Hepatocyte (in vitro differentiated cells): Measurements from ENCODE around the gene PLCD3. TPM values are rescaled to one million over a fixed set of nuclear protein-coding genes. Genes with fewer than 3 reads are reported as not detected.
"Not testable (repeated sequence)": the region's sequence is repeated elsewhere in the genome, so short reads cannot be mapped to it uniquely, and the experiment has no call there.

Source experiments
- DNase-seq: peaks from one replicate; pipeline ENCODE4 v3.0.0-alpha.2; 2016; ENCODE audit warnings: low spot score
- H2AFZ ChIP-seq: fragments of 200-600 bp; sonication (generic); 2 replicates; pipeline ENCODE4 v1.6.0; 2016; ENCODE audit warnings: antibody characterized with exemption, mild to moderate bottlenecking
- H3K27ac ChIP-seq: fragments of 200-600 bp; sonication (generic); 2 replicates; pipeline ENCODE4 v1.5.1; 2016; ENCODE audit warnings: mild to moderate bottlenecking
- H3K27me3 ChIP-seq: fragments of 200-600 bp; sonication (generic); 2 replicates; pipeline ENCODE4 v1.6.1; 2016
- H3K36me3 ChIP-seq: fragments of 200-600 bp; sonication (generic); replicated peaks from 2 replicates; pipeline ENCODE4 v1.5.1; 2016; ENCODE audit warnings: low read depth; ENCODE audit not compliant: insufficient read depth
- H3K4me1 ChIP-seq: fragments of 200-600 bp; sonication (generic); 2 replicates; pipeline ENCODE4 v1.5.1; 2016; ENCODE audit warnings: mild to moderate bottlenecking, moderate library complexity; ENCODE audit not compliant: insufficient read depth
- H3K4me2 ChIP-seq: fragments of 200-600 bp; sonication (generic); 2 replicates; pipeline ENCODE4 v1.6.0; 2016
- H3K4me3 ChIP-seq: fragments of 200-600 bp; sonication (generic); 2 replicates; pipeline ENCODE4 v1.5.1; 2016; ENCODE audit warnings: mild to moderate bottlenecking
- H3K79me2 ChIP-seq: fragments of 200-600 bp; sonication (generic); 2 replicates; pipeline ENCODE4 v1.6.0; 2017; ENCODE audit warnings: mild to moderate bottlenecking
- H3K9me2 ChIP-seq: fragments of 200-600 bp; sonication (generic); replicated peaks from 2 replicates; pipeline ENCODE4 v1.6.0; 2017; ENCODE audit warnings: mild to moderate bottlenecking; ENCODE audit not compliant: insufficient read depth
- H3K9me3 ChIP-seq: fragments of 200-600 bp; sonication (generic); 2 replicates; pipeline ENCODE4 v1.5.1; 2016; ENCODE audit warnings: low read depth, mild to moderate bottlenecking
- H4K20me1 ChIP-seq: fragments of 200-600 bp; sonication (generic); 2 replicates; pipeline ENCODE4 v1.6.0; 2016; ENCODE audit warnings: mild to moderate bottlenecking; ENCODE audit not compliant: insufficient read depth, poor library complexity, severe bottlenecking
- EZH2 ChIP-seq: fragments of 200-600 bp; sonication (generic); IDR thresholded peaks from 2 replicates; pipeline ENCODE4 v1.6.1; 2016; ENCODE audit warnings: antibody characterized with exemption, mild to moderate bottlenecking, borderline replicate concordance
- EZH2phosphoT487 ChIP-seq: fragments of 200-600 bp; sonication (generic); IDR thresholded peaks from one replicate; pipeline ENCODE4 v1.6.1; 2018; ENCODE audit warnings: antibody characterized with exemption, mild to moderate bottlenecking, low read depth, moderate library complexity; ENCODE audit not compliant: unreplicated experiment, severe bottlenecking
- WGBS: methylation state at CpG from one replicate; pipeline ENCODE4 v1.1.6; 2016; ENCODE audit warnings: low lambda C conversion rate; ENCODE audit errors: missing lambda C conversion rate; 5-methylcytosine and 5-hydroxymethylcytosine counted together
- polyA plus RNA-seq: library from polyadenylated mRNA; unstranded; fragments of >200 nt; fragmentation: Nextera tagmentation; extraction: Ambion mirVana; gene quantifications from 2 replicates; pipeline ENCODE4 v1.2.1, GENCODE V29; 2016
- total RNA-seq: library from RNA; depleted of rRNA; stranded (reverse); fragments of >200 nt; gene quantifications from 2 replicates; pipeline ENCODE4 v1.2.3, GENCODE V29; 2014
- TF ChIP-seq, protein P1 (sequence below): fragments of 200-600 bp; sonication (generic); IDR thresholded peaks from 2 replicates; pipeline ENCODE4 v1.5.1; 2016; ENCODE audit warnings: antibody characterized with exemption, mild to moderate bottlenecking; ENCODE audit not compliant: poor library complexity

The PLCD3 gene
- total and polyA plus RNA-seq, 2 experiments from 2014 or later = 41.8 to 69.7 TPM

GRCh38 chr17:45127548-45128300 lies 4.6 kb downstream of the PLCD3 start:
- TF ChIP-seq EZH2phosphoT487 (no peak), EZH2 (no peak)
- TF ChIP-seq, protein P1, sequence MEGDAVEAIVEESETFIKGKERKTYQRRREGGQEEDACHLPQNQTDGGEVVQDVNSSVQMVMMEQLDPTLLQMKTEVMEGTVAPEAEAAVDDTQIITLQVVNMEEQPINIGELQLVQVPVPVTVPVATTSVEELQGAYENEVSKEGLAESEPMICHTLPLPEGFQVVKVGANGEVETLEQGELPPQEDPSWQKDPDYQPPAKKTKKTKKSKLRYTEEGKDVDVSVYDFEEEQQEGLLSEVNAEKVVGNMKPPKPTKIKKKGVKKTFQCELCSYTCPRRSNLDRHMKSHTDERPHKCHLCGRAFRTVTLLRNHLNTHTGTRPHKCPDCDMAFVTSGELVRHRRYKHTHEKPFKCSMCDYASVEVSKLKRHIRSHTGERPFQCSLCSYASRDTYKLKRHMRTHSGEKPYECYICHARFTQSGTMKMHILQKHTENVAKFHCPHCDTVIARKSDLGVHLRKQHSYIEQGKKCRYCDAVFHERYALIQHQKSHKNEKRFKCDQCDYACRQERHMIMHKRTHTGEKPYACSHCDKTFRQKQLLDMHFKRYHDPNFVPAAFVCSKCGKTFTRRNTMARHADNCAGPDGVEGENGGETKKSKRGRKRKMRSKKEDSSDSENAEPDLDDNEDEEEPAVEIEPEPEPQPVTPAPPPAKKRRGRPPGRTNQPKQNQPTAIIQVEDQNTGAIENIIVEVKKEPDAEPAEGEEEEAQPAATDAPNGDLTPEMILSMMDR = no peak
- H3K9me3 ChIP-seq = no peaks in the 10 kb centered on the region
- no peak overlapping the region for H3K4me3 ChIP-seq
- no peaks in the 10 kb centered on the region for H4K20me1 ChIP-seq
- H3K36me3 ChIP-seq = no peaks in the 10 kb centered on the region
- peaks cover 72% of the 10 kb centered on the region for H3K4me1 ChIP-seq
- H3K27me3 ChIP-seq = no peaks in the 10 kb centered on the region
- peak overlapping the region; percentile 100 for H3K27ac ChIP-seq
- peak overlapping the region; percentile 56 for H3K4me2 ChIP-seq
- peak; percentile 83 for DNase-seq
- 27% methylated on average over 16 of the region's 20 CpGs for WGBS
- no peaks in the 10 kb centered on the region for H3K9me2 ChIP-seq
- no peak overlapping the region for H2AFZ ChIP-seq
- peaks cover 76% of the 10 kb centered on the region for H3K79me2 ChIP-seq

DNA sequence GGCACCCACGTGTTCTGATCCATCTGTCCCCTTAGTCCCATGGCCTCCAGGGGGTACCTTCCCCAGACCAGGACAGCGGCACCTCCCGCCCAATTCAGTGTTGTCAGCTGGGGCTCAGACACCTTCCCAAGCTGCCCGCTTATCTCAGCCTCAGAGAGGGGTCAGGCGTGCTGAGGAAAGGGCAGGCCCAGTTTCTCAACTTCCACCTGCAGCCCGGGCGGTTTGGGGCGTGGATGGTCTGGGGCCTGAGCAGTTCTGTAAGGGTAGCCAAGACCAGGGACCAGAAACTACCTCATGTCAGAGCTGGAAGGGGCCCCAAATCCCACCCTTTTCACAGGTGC lies 5.1 kb downstream of the PLCD3 start:
- 81% methylated on average over 7 of the region's 8 CpGs for WGBS
- Histone ChIP-seq H3K9me2 (no peaks in the 10 kb centered on the region), H2AFZ (no peak overlapping the region), H3K4me1 (peaks cover 76% of the 10 kb centered on the region), H3K4me2 (peak overlapping the region; percentile 56), H3K4me3 (no peak overlapping the region), H3K79me2 (peaks cover 79% of the 10 kb centered on the region), H3K27ac (peak overlapping the region; percentile 100), H3K27me3 (no peaks in the 10 kb centered on the region), H3K36me3 (no peaks in the 10 kb centered on the region), H4K20me1 (no peaks in the 10 kb centered on the region), H3K9me3 (no peaks in the 10 kb centered on the region)
- no peak for TF ChIP-seq EZH2phosphoT487
- TF ChIP-seq EZH2 = no peak
- TF ChIP-seq, protein P1 = no peak
- DNase-seq = peak; percentile 55

DNA sequence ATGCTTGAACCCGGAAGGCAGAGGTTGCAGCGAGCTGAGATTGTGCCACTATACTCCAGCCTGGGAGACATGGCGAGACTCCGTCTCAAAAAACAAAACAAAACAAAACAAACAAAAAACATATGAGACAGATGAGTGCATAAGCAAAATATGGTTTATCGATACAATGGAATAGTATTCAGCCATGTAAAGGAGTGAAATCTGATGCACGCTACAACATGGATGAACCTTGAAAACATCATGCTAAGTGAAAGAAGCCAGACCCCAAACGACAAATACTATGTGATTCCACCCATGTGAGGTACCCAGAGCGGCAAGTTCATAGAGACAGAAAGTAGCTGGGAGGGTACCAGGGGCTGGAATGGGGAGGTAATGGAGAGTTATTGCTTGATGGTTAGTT lies 6.8 kb downstream of the PLCD3 start:
- H3K4me1 ChIP-seq = peaks cover 64% of the 10 kb centered on the region
- WGBS = 99% methylated on average over 8 of the region's 8 CpGs
- peaks cover 66% of the 10 kb centered on the region for H3K79me2 ChIP-seq

GRCh38 chr17:45124797-45125122 lies 7.6 kb downstream of the PLCD3 start:
- H3K27me3 ChIP-seq, H3K4me3 ChIP-seq, H3K9me2 ChIP-seq, H3K36me3 ChIP-seq, H2AFZ ChIP-seq, DNase-seq, H3K9me3 ChIP-seq, H4K20me1 ChIP-seq: not testable (repeated sequence)
- peaks cover 56% of the 10 kb centered on the region for H3K4me1 ChIP-seq
- peak overlapping the region; percentile 25 for H3K4me2 ChIP-seq
- H3K27ac ChIP-seq = peak overlapping the region; percentile 95
- 74% methylated on average over 5 of the region's 5 CpGs for WGBS
- peaks cover 61% of the 10 kb centered on the region for H3K79me2 ChIP-seq

More for the DNA sequence above, 6.8 kb downstream of the PLCD3 start:
- H3K9me3 ChIP-seq = no peaks in the 10 kb centered on the region
- no peak overlapping the region for H2AFZ ChIP-seq
- H4K20me1 ChIP-seq = no peaks in the 10 kb centered on the region
- H3K27ac ChIP-seq = peak overlapping the region; percentile 95
- H3K9me2 ChIP-seq = no peaks in the 10 kb centered on the region
- no peaks in the 10 kb centered on the region for H3K27me3 ChIP-seq
- H3K36me3 ChIP-seq = no peaks in the 10 kb centered on the region
- TF ChIP-seq EZH2phosphoT487 = no peak
- TF ChIP-seq EZH2 = no peak
- TF ChIP-seq, protein P1 = no peak
- DNase-seq = no peak
- no peak overlapping the region for H3K4me3 ChIP-seq
- H3K4me2 ChIP-seq = no peak overlapping the region
